Measurements from ENCODE around the gene CCM2. TPM values are rescaled to one million over a fixed set of nuclear protein-coding genes. Genes with fewer than 3 reads are reported as not detected.

Gene CCM2
- total RNA-seq, 1 donor from 2014 or later, result 35.7 TPM

GRCh38 chr7:45003789-45004188 is 3.8 kb downstream of the CCM2 start:
- DNase-seq (ENCODE audit: low read depth, low spot score), result no peak
- Mint-ChIP-seq H3K4me3 (peak overlapping the region; percentile 31), H3K36me3 (ENCODE audit: low read depth) (no peaks in the 10 kb centered on the region), H3K27ac (ENCODE audit: unreplicated experiment) (no peak overlapping the region), H3K9me3 (no peaks in the 10 kb centered on the region), H3K27me3 (ENCODE audit: low read depth) (no peaks in the 10 kb centered on the region), H3K4me1 (peaks cover 35% of the 10 kb centered on the region)
- TF ChIP-seq CTCF (conservative IDR thresholded peaks at IDR 0.05), result no peak

- Mint-ChIP-seq H3K36me3 (ENCODE audit: low read depth) (no peaks in the 10 kb centered on the region), H3K4me1 (peaks cover 13% of the 10 kb centered on the region), H3K4me3 (peak overlapping the region; percentile 0), H3K27me3 (ENCODE audit: low read depth) (no peaks in the 10 kb centered on the region), H3K27ac (ENCODE audit: unreplicated experiment) (peak overlapping the region; percentile 57), H3K9me3 (no peaks in the 10 kb centered on the region)
- peak; percentile 3 for DNase-seq (ENCODE audit: low read depth, low spot score)
- TF ChIP-seq CTCF (conservative IDR thresholded peaks at IDR 0.05), result no peak
Measured at GRCh38 chr7:45007106-45007505, 7.1 kb downstream of the CCM2 start.

- Mint-ChIP-seq H3K4me3 (no peak overlapping the region), H3K27ac (ENCODE audit: unreplicated experiment) (peak overlapping the region; percentile 14), H3K9me3 (no peaks in the 10 kb centered on the region), H3K4me1 (peaks cover 13% of the 10 kb centered on the region), H3K27me3 (ENCODE audit: low read depth) (no peaks in the 10 kb centered on the region), H3K36me3 (ENCODE audit: low read depth) (no peaks in the 10 kb centered on the region)
- no peak for DNase-seq (ENCODE audit: low read depth, low spot score)
- TF ChIP-seq CTCF (conservative IDR thresholded peaks at IDR 0.05), result no peak
Measured at GRCh38 chr7:45007571-45008328, 7.7 kb downstream of the CCM2 start.

GRCh38 chr7:45013465-45013967 is 13.5 kb downstream of the CCM2 start:
- Mint-ChIP-seq H3K9me3 (no peaks in the 10 kb centered on the region), H3K36me3 (ENCODE audit: low read depth) (peaks cover 9% of the 10 kb centered on the region), H3K4me3 (no peak overlapping the region), H3K27ac (ENCODE audit: unreplicated experiment) (no peak overlapping the region), H3K4me1 (peaks cover 14% of the 10 kb centered on the region), H3K27me3 (ENCODE audit: low read depth) (no peaks in the 10 kb centered on the region)
- DNase-seq (ENCODE audit: low read depth, low spot score), result no peak
- TF ChIP-seq CTCF (conservative IDR thresholded peaks at IDR 0.05), result no peak

- H3K36me3 Mint-ChIP-seq (ENCODE audit: low read depth), result peaks cover 9% of the 10 kb centered on the region
- no peak overlapping the region for H3K4me3 Mint-ChIP-seq
- no peak for DNase-seq (ENCODE audit: low read depth, low spot score)
- no peaks in the 10 kb centered on the region for H3K27me3 Mint-ChIP-seq (ENCODE audit: low read depth)
- peaks cover 14% of the 10 kb centered on the region for H3K4me1 Mint-ChIP-seq
- no peaks in the 10 kb centered on the region for H3K9me3 Mint-ChIP-seq
- TF ChIP-seq CTCF (conservative IDR thresholded peaks at IDR 0.05), result no peak
- H3K27ac Mint-ChIP-seq (ENCODE audit: unreplicated experiment), result no peak overlapping the region
Measured at GRCh38 chr7:45015313-45015712, 15.3 kb downstream of the CCM2 start.

Measured in neural crest cell (in vitro differentiated cells).